ENCODE measurements around the gene CAB39L. TPM values are rescaled to one million over a fixed set of nuclear protein-coding genes. Genes with fewer than 3 reads are reported as not detected.

Gene CAB39L
- total and polyA plus RNA-seq, 2 experiments from 2014 or later = 3.3 to 4.4 TPM

DNA sequence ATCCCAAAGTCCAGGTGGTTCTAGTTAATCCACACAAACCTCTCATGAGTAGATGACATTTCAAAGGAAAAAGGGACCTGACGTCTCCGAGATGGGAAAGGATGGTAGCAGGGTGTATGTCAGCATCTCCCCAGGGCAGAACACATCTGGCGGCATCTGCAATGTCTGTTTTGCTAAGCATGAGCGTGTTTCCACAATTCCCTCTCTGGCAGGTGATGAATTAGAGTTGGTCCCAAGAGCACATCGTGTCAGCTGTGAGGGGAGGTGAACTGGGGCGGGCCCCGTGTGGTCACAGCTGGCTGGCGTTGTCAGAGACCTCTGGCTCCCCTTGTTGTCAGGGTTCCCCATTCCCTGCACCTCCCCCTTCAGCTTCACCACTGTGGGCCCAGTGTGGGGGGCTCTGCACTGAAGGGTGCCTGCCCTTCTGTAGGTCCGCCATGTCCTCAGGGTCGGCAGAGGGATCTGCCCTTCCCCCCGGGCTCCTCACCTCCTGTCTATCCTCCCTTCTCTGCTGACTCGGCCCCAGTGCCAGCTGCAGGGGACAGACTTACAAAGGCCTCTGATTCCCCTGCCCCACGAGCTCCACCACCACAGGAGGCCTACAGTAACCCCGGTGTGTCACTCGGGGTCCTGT is 138.0 kb downstream of the CAB39L start:
- H3K79me2 ChIP-seq (replicated peaks; ENCODE audit: insufficient read depth) = no peaks in the 10 kb centered on the region
- no peaks in the 10 kb centered on the region for H4K20me1 ChIP-seq (replicated peaks; ENCODE audit: insufficient read depth)
- H2AFZ ChIP-seq = no peak overlapping the region
- H3K27ac ChIP-seq (ENCODE audit: low read depth) = no peak overlapping the region
- no peaks in the 10 kb centered on the region; the same call in 1 of the 2 replicates for H3K4me1 ChIP-seq (ENCODE audit: insufficient read depth)
- H3K4me3 Mint-ChIP-seq = no peak overlapping the region
- peaks cover 26% of the 10 kb centered on the region for H3K4me1 Mint-ChIP-seq
- H3K9me3 Mint-ChIP-seq = no peaks in the 10 kb centered on the region
- no peak overlapping the region for H3K27ac Mint-ChIP-seq
- H3K4me2 ChIP-seq = no peak overlapping the region
- peaks cover 8% of the 10 kb centered on the region for H3K27me3 Mint-ChIP-seq (ENCODE audit: insufficient read depth, low read depth, poor library complexity)
- DNase-seq (ENCODE audit: low spot score) = no peak
- peak; percentile 10; the same call in 2 of the 3 replicates for ATAC-seq
- no peaks in the 10 kb centered on the region for H3F3A ChIP-seq (replicated peaks; ENCODE audit: low read depth)
- TF ChIP-seq, protein P1, sequence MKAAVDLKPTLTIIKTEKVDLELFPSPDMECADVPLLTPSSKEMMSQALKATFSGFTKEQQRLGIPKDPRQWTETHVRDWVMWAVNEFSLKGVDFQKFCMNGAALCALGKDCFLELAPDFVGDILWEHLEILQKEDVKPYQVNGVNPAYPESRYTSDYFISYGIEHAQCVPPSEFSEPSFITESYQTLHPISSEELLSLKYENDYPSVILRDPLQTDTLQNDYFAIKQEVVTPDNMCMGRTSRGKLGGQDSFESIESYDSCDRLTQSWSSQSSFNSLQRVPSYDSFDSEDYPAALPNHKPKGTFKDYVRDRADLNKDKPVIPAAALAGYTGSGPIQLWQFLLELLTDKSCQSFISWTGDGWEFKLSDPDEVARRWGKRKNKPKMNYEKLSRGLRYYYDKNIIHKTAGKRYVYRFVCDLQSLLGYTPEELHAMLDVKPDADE (IDR thresholded peaks at IDR 0.05) = no peak
- TF ChIP-seq POLR2AphosphoS5 (IDR thresholded peaks at IDR 0.05; ENCODE audit: low read depth) (no peak), ZNF331 (CRISPR knock-in tag; IDR thresholded peaks at IDR 0.05; ENCODE audit: low read depth) (no peak), JUNB (IDR thresholded peaks at IDR 0.05; ENCODE audit: unreplicated experiment) (no peak)
- TF ChIP-seq, protein P2, sequence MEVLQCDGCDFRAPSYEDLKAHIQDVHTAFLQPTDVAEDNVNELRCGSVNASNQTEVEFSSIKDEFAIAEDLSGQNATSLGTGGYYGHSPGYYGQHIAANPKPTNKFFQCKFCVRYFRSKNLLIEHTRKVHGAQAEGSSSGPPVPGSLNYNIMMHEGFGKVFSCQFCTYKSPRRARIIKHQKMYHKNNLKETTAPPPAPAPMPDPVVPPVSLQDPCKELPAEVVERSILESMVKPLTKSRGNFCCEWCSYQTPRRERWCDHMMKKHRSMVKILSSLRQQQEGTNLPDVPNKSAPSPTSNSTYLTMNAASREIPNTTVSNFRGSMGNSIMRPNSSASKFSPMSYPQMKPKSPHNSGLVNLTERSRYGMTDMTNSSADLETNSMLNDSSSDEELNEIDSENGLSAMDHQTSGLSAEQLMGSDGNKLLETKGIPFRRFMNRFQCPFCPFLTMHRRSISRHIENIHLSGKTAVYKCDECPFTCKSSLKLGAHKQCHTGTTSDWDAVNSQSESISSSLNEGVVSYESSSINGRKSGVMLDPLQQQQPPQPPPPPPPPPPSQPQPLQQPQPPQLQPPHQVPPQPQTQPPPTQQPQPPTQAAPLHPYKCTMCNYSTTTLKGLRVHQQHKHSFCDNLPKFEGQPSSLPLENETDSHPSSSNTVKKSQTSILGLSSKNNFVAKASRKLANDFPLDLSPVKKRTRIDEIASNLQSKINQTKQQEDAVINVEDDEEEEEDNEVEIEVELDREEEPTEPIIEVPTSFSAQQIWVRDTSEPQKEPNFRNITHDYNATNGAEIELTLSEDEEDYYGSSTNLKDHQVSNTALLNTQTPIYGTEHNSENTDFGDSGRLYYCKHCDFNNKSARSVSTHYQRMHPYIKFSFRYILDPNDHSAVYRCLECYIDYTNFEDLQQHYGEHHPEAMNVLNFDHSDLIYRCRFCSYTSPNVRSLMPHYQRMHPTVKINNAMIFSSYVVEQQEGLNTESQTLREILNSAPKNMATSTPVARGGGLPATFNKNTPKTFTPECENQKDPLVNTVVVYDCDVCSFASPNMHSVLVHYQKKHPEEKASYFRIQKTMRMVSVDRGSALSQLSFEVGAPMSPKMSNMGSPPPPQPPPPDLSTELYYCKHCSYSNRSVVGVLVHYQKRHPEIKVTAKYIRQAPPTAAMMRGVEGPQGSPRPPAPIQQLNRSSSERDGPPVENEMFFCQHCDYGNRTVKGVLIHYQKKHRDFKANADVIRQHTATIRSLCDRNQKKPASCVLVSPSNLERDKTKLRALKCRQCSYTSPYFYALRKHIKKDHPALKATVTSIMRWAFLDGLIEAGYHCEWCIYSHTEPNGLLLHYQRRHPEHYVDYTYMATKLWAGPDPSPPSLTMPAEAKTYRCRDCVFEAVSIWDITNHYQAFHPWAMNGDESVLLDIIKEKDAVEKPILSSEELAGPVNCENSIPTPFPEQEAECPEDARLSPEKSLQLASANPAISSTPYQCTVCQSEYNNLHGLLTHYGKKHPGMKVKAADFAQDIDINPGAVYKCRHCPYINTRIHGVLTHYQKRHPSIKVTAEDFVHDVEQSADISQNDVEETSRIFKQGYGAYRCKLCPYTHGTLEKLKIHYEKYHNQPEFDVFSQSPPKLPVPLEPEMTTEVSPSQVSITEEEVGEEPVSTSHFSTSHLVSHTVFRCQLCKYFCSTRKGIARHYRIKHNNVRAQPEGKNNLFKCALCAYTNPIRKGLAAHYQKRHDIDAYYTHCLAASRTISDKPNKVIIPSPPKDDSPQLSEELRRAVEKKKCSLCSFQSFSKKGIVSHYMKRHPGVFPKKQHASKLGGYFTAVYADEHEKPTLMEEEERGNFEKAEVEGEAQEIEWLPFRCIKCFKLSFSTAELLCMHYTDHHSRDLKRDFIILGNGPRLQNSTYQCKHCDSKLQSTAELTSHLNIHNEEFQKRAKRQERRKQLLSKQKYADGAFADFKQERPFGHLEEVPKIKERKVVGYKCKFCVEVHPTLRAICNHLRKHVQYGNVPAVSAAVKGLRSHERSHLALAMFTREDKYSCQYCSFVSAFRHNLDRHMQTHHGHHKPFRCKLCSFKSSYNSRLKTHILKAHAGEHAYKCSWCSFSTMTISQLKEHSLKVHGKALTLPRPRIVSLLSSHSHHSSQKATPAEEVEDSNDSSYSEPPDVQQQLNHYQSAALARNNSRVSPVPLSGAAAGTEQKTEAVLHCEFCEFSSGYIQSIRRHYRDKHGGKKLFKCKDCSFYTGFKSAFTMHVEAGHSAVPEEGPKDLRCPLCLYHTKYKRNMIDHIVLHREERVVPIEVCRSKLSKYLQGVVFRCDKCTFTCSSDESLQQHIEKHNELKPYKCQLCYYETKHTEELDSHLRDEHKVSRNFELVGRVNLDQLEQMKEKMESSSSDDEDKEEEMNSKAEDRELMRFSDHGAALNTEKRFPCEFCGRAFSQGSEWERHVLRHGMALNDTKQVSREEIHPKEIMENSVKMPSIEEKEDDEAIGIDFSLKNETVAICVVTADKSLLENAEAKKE (CRISPR knock-in tag; IDR thresholded peaks at IDR 0.05) = no peak
- H3K4me3 ChIP-seq = no peak overlapping the region
- H3K36me3 Mint-ChIP-seq (ENCODE audit: low read depth) = no peaks in the 10 kb centered on the region
- no peaks in the 10 kb centered on the region for H3K27me3 ChIP-seq (ENCODE audit: insufficient read depth)
- H3K9me2 ChIP-seq (ENCODE audit: insufficient read depth) = no peaks in the 10 kb centered on the region
- H3K36me3 ChIP-seq (ENCODE audit: insufficient read depth) = no peaks in the 10 kb centered on the region

Measured in GM23338 (cell line).